ENCODE results near the gene IER5. TPM values are rescaled to one million over a fixed set of nuclear protein-coding genes. Genes with fewer than 3 reads are reported as not detected.

IER5 gene
- total RNA-seq, 1 experiment from 2014 or later = 100 TPM

GRCh38 chr1:181094416-181095212 is 6.1 kb downstream of the IER5 start:
- peaks cover 49% of the 10 kb centered on the region for H3K79me2 ChIP-seq (ENCODE audit: low read length)
- ATAC-seq = no peak; the same call in 1 of the 2 replicates
- H3K9me2 ChIP-seq (replicated peaks; ENCODE audit: low read length) = no peaks in the 10 kb centered on the region
- no peaks in the 10 kb centered on the region for H3K27me3 ChIP-seq (ENCODE audit: low read length)
- no peak overlapping the region for H3K9ac ChIP-seq (ENCODE audit: low read length)
- intact Hi-C loops (cut with micrococcal nuclease) = loop anchor here (5.0 kb wide), 2 partner anchors 57 to 582 kb away; no protein-coding TSS in a partner anchor
- H2AFZ ChIP-seq (ENCODE audit: low read length) = no peak overlapping the region
- ChIA-PET POLR2A (ENCODE audit: unreplicated experiment) (no interaction called here), CTCF (no interaction called here)
- H3K4me1 ChIP-seq (ENCODE audit: insufficient read depth, low read length) = peaks cover 9% of the 10 kb centered on the region
- H3F3A ChIP-seq (ENCODE audit: low read length, unreplicated experiment) = peaks cover 10% of the 10 kb centered on the region
- no peak overlapping the region for H3K27ac ChIP-seq (ENCODE audit: low read length)
- H3K9me3 ChIP-seq (ENCODE audit: low read length) = no peaks in the 10 kb centered on the region
- BruUV-seq (replicated peaks) = no TSS peak
- no peak overlapping the region for H3K4me3 ChIP-seq (ENCODE audit: low read length)
- H3K36me3 ChIP-seq (ENCODE audit: low read depth, low read length) = peaks cover 41% of the 10 kb centered on the region
- DNase-seq = no peak
- H3K4me2 ChIP-seq (ENCODE audit: low read length) = no peak overlapping the region
- peaks cover 48% of the 10 kb centered on the region for H4K20me1 ChIP-seq (ENCODE audit: low read length)
- no peak for TF ChIP-seq EZH2 (IDR thresholded peaks at IDR 0.05; ENCODE audit: low read length, unreplicated experiment)
- TF ChIP-seq EZH2phosphoT487 (IDR thresholded peaks at IDR 0.05; ENCODE audit: borderline replicate concordance, low read length) = no peak
- TF ChIP-seq, protein P1, sequence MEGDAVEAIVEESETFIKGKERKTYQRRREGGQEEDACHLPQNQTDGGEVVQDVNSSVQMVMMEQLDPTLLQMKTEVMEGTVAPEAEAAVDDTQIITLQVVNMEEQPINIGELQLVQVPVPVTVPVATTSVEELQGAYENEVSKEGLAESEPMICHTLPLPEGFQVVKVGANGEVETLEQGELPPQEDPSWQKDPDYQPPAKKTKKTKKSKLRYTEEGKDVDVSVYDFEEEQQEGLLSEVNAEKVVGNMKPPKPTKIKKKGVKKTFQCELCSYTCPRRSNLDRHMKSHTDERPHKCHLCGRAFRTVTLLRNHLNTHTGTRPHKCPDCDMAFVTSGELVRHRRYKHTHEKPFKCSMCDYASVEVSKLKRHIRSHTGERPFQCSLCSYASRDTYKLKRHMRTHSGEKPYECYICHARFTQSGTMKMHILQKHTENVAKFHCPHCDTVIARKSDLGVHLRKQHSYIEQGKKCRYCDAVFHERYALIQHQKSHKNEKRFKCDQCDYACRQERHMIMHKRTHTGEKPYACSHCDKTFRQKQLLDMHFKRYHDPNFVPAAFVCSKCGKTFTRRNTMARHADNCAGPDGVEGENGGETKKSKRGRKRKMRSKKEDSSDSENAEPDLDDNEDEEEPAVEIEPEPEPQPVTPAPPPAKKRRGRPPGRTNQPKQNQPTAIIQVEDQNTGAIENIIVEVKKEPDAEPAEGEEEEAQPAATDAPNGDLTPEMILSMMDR (conservative IDR thresholded peaks at IDR 0.05; ENCODE audit: low read depth, low read length) = no peak

GRCh38 chr1:181095260-181095659 is 6.8 kb downstream of the IER5 start:
- CTCF ChIA-PET = no interaction called here
- H3K27ac ChIP-seq (ENCODE audit: low read length) = no peak overlapping the region

More at GRCh38 chr1:181095260-181095659, 6.8 kb downstream of the IER5 start:
- Histone ChIP-seq H3K79me2 (ENCODE audit: low read length) (peaks cover 43% of the 10 kb centered on the region), H2AFZ (ENCODE audit: low read length) (no peak overlapping the region), H3K36me3 (ENCODE audit: low read depth, low read length) (peaks cover 35% of the 10 kb centered on the region), H4K20me1 (ENCODE audit: low read length) (peaks cover 41% of the 10 kb centered on the region), H3K9ac (ENCODE audit: low read length) (no peak overlapping the region), H3K9me2 (replicated peaks; ENCODE audit: low read length) (no peaks in the 10 kb centered on the region), H3F3A (ENCODE audit: low read length, unreplicated experiment) (peaks cover 10% of the 10 kb centered on the region), H3K9me3 (ENCODE audit: low read length) (no peaks in the 10 kb centered on the region), H3K4me3 (ENCODE audit: low read length) (no peak overlapping the region), H3K27me3 (ENCODE audit: low read length) (no peaks in the 10 kb centered on the region), H3K4me2 (ENCODE audit: low read length) (no peak overlapping the region), H3K4me1 (ENCODE audit: insufficient read depth, low read length) (peaks cover 16% of the 10 kb centered on the region)
- intact Hi-C loops (cut with micrococcal nuclease) = no loop called here
- DNase-seq = no peak
- POLR2A ChIA-PET (ENCODE audit: unreplicated experiment) = no interaction called here
- ATAC-seq = no peak
- TF ChIP-seq, protein P1 (conservative IDR thresholded peaks at IDR 0.05; ENCODE audit: low read depth, low read length) = no peak
- TF ChIP-seq EZH2 (IDR thresholded peaks at IDR 0.05; ENCODE audit: low read length, unreplicated experiment) (no peak), EZH2phosphoT487 (IDR thresholded peaks at IDR 0.05; ENCODE audit: borderline replicate concordance, low read length) (no peak)
- BruUV-seq (replicated peaks) = no TSS peak
